Subcutaneous adipose tissue (tissue), 4 donors: ENCODE results near the gene OR8D2. TPM values are rescaled to one million over a fixed set of nuclear protein-coding genes. Genes with fewer than 3 reads are reported as not detected.

Experiments
- CTCF ChIP-seq: fragments of 450-650 bp; IDR thresholded peaks from one replicate; pipeline ENCODE4 v1.5.1; 2016; ENCODE audit warnings: low read depth, mild to moderate bottlenecking, control low read depth, antibody characterized with exemption, moderate library complexity
- total RNA-seq, 4 donors: library from RNA; depleted of rRNA; stranded (reverse); fragments of >200 nt; gene quantifications; one replicate each; pipeline ENCODE4 v1.1.0, GENCODE V29; 2016

The OR8D2 gene
- total RNA-seq, 4 donors from 2014 or later: not detected

- TF ChIP-seq CTCF: no peak
Measured at GRCh38 chr11:124329787-124330478, 9.9 kb upstream of the OR8D2 start.

- TF ChIP-seq CTCF: no peak
Measured at GRCh38 chr11:124327775-124328174, 7.8 kb upstream of the OR8D2 start.

GRCh38 chr11:124322356-124322755 lies 2.4 kb upstream of the OR8D2 start:
- TF ChIP-seq CTCF: no peak

GRCh38 chr11:124315052-124315451 lies 4.9 kb downstream of the OR8D2 start:
- TF ChIP-seq CTCF: no peak

- no peak for TF ChIP-seq CTCF
Measured at GRCh38 chr11:124313849-124314248, 6.1 kb downstream of the OR8D2 start, which contains the start of gene OR8D1. TSS of gene OR8D1 (minus strand) at chr11:124313949. CDS start at chr11:124310766, 3,183 bp downstream.

- TF ChIP-seq CTCF: no peak
Measured at GRCh38 chr11:124313131-124313530, 6.9 kb downstream of the OR8D2 start.

GRCh38 chr11:124311670-124312069 lies 8.3 kb downstream of the OR8D2 start:
- TF ChIP-seq CTCF: no peak
